NCI-H146 treated with DMSO at 0.1 percent for 48 hours (cell line): ENCODE measurements around the gene RAI14.
"Not testable (repeated sequence)": the region's sequence is repeated elsewhere in the genome, so short reads cannot be mapped to it uniquely, and the experiment has no call there.

ENCODE experiments used
- DNase-seq: peaks from one replicate; lab custom pipeline; 2025; ENCODE audit not compliant: unreplicated experiment; lab: John Stamatoyannopoulos, UW

Gene RAI14

DNA sequence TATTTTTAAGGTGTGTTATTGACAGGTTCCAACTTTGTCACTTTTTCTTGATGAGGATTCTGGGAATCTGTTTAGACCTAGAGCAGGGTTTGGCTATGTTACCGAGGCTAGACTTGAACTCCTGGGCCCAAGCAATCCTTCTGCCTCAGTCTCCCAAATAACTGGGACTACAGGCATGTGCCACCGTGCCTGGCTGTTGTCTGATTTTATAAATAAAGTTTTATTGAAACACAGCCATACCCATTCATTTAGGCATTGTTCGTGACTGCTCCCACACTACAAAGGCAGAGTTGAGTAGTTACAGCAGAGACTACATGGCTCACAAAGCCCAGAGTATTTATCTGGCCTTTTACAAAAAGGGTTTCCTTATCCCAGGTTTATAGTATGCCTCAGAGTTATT is 102.4 kb downstream of the RAI14 start:
- no peak for DNase-seq

DNA sequence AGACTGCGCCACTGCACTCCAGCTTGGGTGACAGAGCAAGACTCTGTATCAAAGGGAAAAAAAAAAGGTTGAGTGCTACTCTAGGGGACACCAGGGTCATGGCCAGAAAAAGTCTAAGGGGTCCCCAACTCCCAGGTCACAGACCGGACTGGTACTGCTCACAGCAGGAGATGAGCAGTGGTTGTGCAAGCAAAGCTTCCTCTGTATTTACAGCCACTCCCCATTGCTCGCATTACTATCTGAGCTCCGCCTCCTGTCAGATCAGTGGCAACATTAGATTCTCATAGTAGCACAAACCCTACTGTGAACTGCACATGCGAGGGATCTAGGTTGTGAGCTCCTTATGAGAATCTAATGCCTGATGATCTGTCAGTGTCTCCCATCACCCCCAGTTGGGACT is 103.1 kb downstream of the RAI14 start:
- DNase-seq, result not testable (repeated sequence)

DNA sequence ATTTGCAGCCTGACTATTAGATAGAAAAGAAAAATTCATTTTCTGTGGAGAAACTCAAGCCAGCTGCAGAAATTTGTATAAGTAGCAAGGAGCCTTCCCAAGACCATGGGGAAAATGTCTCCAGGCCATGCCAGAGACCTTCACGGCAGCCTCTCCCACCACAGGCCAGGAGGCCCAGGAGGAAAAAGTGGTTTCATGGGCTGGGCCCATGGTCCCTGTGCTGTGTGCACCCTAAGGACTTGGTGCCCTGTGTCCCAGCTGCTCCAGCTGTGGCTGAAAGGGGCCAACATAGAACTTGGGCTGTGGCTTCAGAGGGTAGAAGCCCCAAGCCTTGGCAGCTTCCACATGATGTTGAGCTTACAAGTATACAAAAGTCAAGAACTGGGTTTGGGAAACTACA is 109.5 kb downstream of the RAI14 start:
- no peak for DNase-seq

DNA sequence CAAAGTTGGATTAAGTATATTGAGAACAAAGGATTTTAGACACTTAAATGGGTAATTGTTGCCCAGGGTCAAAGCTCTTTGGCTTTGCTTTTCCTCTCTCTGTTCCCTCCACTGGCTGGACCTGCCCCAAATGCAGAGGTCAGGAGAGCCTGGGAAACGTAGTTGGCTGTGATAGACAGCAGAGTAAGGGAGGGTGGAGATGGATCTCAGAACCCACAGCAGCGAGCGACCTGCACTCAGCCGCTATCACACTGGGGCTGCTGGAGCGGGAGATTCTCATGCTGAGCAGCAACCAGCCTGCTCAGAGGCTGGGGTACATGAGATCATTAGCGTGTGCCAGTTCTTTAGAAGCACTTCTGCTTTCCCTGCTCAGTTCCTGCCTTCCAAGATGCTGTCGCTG is 111.1 kb downstream of the RAI14 start:
- DNase-seq, result no peak

DNA sequence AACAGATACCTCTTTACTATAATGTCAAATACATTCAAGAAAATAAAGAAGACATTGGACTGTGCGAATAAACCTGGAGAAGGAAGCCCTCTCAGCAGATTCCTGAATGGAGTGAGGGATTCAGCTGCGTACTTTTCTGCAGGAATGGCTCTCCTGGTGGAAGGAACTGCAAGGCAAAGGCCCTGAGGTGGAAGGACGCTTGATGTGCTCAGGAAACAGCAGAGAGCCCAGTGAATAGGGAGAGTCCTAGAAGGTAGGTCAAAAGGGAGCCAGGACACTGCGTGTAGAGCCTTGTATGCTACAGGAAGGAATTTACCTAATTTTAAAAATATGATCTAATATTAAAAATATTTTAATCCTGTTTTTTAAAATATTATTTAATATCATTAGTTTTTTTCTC is 114.4 kb downstream of the RAI14 start:
- DNase-seq, result no peak

DNA sequence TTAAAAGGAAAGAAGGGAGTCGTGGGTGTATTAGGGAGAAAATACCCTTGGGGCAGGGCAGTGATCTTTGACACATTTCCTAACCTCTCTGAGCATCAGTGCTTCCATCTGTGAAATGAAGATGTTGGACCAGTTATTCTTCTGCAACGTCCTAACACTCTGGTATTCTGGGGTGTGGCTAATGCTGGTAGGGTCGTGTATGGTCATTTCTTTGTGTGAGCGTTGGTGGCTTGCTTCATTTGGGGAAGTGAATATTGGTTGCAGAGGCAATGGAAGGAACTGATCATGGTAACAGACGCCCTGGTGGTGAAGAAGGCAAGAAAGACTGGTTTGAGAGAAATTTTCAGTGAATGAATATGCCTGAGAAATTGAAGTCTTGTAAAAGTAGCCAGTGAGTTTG is 114.9 kb downstream of the RAI14 start:
- no peak for DNase-seq

DNA sequence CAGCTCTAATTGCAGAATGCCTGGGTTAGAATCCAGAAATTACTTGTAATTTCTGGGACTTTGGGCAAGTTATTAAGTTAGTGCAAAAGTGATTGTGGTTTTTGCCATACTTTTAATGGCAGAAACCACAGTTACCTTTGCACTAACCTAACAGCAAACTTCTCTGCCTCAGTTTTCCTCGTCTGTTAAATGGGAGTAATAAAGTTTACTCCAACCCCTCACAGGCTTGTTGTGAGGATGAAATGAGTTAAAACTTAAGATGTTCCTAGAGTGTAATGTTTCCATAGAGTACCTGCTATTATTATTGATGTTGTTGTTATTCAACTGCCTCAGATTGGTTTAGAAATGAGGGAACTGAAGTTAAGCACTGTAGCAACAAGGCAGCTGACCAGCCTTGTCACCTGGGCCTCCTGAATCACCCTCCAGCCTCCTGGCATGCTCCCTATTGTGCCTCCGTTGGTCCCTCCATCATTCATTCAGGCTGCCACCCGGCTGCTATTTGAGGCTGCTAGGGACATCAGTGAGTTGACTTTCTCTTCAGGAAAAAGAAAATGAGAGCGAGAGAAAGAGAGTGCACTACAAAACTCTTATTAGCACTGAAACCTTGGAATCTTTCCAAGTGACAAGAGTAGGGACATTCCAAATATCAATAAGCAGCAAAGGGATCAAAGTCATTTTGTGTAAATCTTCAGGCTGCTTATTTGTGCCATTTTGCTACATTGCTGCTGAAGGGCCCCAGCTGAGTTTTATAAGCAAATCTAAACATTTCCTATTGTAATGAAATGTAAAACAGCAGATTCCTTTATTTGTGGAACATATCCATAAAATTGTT is 116.4 kb downstream of the RAI14 start:
- DNase-seq, result no peak

DNA sequence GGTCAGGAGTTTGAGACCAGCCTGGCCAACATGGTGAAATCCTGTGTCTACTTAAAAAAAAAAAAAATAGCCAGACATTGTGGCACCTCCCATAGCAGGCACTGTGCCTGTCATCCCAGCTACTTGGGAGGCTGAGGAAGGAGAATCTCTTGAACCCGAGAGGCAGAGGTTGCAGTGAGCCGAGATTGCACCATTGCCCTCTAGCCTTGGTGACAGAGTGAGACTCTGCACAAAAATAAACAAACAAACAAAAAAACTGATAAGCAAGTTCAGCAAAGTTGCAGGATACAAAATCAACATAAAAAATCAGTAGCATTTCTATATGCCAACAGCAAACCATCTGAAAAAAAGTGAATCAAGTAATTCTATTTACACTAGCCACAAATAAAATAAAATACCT is 118.0 kb downstream of the RAI14 start:
- no peak for DNase-seq

DNA sequence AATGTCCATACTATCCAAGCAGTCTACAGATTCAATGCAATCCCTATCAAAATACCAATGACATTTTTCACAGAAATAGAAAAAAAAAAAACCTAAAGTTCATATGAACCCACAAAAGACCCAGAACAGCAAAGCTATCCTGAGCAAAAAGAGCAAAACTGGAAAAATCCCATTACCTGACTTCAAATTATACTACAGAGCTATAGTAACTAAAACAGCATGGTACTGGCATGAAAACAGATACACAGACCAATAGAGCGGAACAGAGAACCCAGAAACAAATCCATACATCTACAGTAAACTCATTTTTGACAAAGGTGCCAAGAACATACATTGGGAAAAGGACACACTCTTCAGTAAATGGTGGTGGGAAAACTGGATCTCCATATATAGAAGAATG is 118.5 kb downstream of the RAI14 start:
- DNase-seq, result not testable (repeated sequence)

DNA sequence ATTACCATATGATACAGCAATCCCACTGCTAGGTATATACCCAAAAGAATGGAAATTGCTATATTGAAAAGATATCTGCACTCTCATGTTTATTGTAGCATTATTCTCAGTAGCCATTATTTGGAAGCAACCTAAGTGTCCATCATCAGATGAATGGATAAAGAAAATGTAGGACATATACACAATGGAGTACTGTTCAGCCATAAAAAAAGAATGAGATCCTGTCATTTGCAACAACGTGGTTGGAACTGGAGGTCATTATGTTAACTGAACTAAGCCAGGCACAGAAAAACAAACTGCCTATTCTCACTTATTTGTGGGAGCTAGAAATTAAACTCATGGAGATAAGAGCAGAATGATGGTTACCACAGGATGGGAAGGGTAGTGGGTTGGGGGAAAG is 119.8 kb downstream of the RAI14 start:
- no peak for DNase-seq

DNA sequence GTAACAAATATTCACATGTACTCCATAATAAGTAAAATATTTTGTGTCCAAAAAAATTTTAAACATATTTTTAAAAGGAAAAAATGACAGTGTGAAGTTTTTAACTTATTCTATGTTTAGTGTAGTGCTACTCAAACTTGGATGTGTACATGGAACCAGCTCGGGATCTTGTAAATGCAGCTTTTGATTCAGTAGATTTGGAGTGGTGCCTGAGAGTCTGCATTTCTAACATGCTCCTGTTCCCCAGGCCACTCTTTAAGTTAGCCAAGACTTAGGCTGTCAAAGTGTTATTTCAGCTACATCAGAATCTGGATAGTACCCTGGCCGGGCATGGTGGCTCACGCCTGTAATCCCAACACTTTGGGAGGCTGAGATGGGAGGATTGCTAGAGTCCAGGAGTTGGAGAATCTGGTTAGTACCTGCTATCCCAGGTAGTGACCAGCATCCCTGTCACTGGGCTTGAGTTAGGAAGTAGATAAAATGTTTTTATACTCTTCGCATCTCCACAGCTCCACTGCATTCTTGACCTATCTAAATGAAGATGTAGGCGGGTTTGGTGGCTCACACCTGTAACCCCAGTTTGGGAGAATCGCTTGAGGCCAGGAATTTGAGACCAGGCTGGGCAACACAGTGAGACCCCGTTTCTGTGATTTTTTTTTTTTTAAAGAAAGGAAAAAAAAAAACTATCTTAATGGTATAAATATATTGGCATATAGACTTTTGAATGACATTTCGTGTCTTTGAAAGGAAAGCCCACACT is 122.1 kb downstream of the RAI14 start:
- DNase-seq, result no peak

DNA sequence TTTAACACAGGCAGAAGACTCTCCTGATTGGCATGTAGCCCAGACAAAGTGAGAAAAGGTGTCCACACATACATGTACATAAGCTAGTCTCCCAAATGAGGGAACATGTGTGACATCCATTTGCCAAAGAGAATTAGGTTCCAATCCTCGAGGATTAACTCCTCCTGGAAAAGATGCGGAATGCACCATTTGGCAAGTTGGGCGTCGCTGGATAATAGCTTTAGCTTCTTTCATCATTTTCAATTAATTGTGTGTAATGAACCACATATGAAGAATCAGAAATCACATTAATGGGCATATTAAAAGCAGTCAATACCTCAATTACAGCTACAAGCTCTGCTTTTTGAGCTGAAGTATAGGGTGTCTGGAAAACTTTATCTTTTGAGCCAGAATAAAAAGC is 127.8 kb downstream of the RAI14 start:
- DNase-seq, result not testable (repeated sequence)

DNA sequence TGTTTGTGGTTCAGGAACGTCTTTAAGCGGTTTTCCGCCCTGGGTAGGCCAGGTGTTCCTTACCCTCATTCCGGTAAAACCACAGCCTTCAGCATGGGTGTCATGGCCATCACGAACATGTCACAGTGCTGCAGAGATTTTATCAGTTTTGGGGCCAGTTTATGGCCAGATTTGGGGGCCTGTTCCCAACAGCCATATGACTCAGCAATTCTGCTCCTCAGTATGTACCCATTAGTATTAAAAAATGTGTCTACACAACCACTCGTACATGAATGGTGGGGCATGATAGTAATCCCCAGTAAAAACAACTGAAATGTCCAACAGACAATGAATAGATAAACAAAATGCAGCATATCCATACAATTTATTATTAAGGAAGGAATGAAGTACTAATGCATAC is 130.9 kb downstream of the RAI14 start:
- DNase-seq, result no peak

DNA sequence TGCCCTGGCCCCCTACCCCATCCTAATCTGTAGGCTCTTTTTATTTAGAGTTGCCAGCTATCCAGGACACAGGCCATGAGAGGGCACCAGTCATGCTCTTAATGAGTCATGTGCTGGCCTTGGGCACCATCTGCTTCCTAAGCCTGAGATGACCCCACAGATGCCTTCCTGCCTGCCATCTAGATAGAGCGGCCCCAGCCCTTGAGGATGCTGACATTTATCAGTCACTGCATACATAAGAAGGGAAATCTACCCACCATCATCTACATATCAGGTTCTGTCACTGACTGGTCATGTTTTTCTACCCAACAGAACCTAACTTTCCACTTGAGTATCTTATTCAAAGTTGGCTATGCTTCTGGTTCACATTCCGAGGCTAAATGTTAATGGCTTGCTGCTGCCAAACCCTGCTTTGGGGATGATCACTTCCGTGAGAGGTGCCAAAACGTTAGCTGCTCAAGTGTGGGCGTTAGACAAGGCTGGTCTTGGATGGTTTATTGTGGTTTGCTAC is 132.9 kb downstream of the RAI14 start:
- no peak for DNase-seq

DNA sequence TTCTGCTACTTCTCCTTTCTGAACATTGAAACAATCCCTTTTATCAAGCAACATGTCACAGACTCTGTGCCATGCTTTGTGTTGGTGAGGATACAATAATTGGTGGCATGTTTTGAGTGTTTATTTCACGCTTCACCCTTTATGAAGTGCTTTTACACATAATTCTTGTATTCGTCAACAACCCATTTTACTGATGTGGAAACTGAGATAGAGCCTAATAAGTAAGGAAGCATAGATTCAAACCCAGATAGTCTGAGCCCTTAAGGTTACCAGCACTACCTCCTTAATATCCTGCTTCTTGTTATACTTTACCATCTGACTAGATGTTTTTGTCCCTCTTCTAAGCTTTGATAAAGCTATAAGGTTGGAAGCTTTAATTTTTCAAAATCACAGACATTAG is 133.5 kb downstream of the RAI14 start:
- DNase-seq, result no peak

DNA sequence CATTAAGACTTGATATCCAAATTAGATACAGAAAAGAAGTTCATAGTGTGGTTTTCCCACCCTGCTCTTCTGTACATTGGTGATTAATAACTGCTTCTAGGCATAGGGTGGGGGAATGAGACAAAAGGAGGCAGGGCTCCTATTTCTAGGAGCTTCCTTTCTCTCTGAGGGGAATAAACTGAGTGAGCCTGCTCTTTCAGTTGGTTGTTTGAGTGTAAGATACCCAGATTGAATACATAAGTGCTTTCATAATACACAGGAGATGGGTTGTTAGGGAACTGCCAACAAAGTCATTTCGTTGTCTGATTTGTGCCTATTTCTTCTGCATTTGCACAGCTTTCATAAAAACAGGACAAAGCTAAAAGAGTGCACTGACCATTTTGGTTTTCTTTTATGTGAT is 133.9 kb downstream of the RAI14 start:
- DNase-seq, result no peak

DNA sequence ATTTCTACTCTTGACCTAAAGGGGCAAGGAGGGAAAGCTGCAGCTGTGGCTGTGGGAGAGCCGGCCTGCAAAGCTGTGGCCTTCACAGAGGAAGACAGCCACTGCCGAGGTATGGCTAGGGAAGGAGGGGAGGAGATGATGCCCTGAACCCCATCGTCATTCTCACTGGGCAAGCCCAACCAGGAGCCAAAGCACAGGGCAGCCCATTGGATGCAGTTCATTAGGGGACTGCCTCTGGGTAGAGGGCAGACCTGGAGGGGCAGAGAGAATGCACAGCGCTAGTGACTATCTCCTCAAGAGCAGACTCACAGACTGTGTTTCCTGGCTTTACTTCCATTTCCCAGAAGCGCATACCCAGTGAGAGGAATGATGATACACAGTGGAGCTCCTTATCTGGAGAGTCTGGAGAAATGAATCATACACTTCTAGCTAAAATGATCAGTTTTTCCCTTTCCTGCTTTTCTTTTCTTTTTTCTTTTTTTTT is 135.7 kb downstream of the RAI14 start:
- no peak for DNase-seq

DNA sequence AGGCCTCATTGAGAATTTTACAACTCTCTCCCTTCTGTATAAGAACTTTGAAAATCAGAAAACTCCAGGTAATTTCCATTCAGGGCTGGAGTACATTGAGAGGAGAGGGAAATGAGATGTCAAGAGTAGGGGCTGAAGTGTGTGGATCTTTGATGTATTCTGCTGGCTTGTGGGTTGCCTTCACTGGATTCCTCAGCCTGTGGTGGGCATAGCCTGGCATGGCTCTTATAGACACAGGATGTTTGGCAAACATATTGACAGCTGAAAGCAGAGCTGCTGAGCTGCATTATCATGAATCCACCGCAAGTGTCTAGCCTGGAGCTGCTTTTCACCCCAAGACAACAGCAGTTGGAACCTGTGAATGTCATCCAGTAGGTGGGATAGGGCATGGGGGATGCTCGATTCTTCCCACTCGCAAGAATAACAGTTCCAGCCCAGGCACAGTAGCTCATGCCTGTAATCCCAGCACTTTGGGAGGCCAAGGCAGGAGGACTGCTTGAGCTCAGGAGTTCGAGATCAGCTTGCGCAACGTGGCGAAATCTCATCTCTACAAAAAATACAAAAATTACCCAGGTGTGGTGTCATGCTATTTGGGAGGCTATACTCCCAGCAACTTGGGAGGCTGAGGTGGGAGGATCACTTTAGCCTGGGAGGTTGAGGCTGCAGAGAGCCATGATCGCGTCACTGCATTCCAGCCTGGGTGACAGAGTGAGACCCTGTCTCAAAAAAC is 146.9 kb downstream of the RAI14 start:
- no peak for DNase-seq

DNA sequence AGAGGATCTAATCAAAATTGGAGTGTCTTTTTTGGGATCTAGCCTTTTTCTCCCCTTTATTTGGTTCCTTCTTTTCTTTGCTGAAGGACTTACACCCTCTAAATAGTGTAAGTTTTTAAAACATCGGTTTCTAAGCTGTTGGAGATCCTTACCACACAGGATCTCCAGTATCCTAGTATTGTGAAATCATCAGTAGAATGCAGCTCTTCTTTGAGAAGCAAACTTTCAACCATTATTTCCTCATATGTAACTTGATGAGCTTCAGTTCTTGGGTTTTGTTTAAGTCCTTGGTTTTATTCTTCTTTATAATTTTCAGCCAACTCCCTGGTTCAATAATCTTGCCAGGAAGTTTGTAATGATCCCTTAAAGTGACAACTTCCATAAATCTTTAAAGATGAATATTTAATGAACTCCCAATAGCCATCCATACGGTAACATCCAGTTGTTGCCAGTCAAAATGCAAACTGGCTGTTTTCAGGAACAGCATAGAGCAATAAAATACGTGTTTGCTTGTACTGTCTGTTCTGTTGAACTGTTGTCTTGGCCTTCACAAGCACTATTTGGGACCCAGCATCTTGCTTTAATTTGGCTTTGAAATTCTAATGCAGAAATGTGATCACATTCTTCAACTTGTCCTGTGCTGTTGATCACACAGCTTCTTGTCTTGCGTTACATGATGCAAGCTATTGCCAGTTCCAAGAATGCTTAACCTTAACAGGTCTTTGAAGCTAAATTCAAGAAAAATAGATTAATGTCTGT is 148.0 kb downstream of the RAI14 start:
- DNase-seq, result no peak

DNA sequence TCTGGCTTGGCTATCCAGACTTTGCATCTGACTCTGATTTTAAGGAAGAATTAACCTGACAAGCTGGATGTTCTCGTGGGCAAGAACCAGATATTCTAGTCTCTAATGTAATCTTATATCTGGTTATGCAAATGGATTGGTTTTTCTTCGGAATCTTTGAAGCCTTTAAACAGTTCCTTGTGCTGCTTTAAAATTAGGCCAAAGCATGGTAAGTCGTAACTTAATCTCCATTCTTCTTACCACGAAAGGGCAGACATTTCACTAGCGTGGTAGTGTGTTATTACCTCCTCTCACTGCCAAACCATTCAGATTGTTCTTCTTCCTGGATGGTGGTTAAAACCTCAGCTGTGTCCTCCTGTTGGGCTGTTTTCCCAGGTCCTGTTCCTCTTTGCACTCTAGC is 148.8 kb downstream of the RAI14 start:
- no peak for DNase-seq

DNA sequence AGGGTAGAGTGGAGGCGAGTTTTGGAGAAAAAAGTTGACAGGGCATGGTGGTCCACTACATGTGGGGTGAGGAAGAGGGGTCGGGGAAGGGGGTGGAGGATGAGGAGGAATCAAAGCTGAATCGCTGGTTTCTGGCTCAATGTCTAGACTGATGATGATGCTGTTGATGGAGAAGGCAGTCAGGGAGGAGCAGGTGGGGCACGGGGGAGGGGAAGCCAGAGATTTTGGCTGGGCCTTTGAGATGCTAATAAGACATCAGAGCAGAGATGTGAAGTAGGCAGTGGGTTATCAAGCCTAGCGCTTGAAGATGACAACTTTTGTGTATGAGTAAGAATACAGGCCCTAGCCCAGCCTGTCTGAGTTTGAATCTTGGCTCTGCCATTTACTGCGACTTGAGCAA is 150.4 kb downstream of the RAI14 start:
- DNase-seq, result no peak
